NCI-H146 (cell line): ENCODE measurements around the gene UPK3BL1.
"Not testable (repeated sequence)": the region's sequence is repeated elsewhere in the genome, so short reads cannot be mapped to it uniquely, and the experiment has no call there.

Experiments used
- DNase-seq: peaks from one replicate; lab custom pipeline; 2025; lab: John Stamatoyannopoulos, UW

UPK3BL1 gene, protein sequence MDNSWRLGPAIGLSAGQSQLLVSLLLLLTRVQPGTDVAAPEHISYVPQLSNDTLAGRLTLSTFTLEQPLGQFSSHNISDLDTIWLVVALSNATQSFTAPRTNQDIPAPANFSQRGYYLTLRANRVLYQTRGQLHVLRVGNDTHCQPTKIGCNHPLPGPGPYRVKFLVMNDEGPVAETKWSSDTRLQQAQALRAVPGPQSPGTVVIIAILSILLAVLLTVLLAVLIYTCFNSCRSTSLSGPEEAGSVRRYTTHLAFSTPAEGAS

DNA sequence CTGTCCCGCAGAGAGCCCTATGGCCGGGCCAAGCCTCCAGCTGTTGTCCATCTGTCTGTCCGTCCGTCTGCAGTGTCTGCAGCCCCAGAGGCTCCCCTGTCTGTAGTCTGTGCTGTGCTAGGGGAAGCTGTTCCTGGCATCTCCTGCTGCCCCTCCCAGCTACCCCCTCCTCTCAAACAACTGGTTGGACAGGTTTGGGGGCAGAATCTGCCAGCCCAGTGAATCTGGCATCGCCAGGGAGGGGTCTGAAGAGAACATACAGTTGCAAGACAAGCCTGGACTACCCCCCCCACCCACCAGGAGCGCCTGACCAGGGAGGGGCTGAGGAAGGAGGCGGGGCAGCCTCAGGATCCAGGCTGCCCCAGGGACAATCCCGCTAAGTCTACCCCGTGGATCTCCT is at the start of gene UPK3BL1:
Gene UPK3BL1 (minus strand): TSS at position 101 of the 400 bp plus-strand sequence. CDS start 50 bp downstream, at position 51.
- DNase-seq: not testable (repeated sequence)

DNA sequence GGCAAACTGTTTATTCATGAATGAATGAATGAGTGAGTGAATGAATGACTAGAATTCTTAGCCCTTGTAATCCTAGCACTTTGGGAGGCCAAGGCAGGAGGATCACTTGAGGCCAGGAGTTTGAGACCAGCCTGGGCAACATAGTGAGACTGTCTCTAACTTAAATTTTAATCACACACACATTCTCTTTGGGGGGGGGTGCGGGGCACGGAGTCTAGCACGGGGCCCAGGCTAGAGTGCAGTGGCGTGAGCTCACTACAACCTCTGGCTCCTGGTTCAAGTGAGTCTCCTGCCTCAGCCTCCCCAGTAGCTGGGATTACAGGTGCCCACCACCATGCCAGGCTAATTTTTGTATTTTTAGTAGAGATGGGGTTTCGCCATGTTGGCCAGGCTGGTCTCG is 48.0 kb upstream of the UPK3BL1 start:
- DNase-seq: not testable (repeated sequence)

DNA sequence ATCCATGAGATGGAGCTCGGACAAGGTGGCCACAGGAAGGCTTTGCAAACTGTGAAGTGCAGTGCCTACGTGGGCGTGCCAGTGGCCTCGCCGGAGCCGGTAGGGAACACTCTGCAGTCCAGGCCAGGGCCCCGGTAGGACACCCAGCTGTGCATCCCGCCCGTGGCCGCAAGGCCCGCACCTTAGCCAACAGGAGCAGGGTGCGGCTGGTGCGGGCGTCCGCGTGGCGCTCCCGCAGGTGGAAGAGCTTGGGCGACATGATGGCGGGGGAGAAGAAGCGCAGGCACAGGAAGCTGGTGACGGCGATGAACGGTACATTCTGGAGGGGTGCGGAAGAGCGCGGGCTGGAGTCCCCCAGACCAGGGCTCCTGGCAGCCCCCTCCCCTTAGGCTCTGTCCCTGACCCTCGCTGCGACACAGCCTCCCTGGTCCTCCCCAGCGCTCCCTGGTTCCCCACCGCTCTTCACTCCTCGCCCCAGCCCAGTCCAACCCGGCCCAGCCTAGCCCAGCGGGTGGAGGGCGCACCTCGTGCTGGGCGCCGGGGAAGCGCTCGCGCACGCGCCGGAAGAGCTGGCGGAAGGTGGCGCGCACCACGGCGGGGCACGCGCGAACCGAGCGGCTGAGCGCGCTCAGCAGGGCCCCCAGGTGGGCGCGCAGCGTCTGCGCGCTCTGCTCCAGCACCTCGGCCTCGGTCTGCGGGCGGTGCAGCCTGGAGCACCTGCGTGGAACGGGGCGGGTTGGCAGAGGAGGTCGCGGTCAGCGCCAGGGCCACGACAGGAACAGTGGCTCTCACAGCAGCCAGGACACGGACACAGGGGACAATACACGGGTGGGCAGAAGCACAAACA is 47.1 kb upstream of the UPK3BL1 start:
- DNase-seq: not testable (repeated sequence)

DNA sequence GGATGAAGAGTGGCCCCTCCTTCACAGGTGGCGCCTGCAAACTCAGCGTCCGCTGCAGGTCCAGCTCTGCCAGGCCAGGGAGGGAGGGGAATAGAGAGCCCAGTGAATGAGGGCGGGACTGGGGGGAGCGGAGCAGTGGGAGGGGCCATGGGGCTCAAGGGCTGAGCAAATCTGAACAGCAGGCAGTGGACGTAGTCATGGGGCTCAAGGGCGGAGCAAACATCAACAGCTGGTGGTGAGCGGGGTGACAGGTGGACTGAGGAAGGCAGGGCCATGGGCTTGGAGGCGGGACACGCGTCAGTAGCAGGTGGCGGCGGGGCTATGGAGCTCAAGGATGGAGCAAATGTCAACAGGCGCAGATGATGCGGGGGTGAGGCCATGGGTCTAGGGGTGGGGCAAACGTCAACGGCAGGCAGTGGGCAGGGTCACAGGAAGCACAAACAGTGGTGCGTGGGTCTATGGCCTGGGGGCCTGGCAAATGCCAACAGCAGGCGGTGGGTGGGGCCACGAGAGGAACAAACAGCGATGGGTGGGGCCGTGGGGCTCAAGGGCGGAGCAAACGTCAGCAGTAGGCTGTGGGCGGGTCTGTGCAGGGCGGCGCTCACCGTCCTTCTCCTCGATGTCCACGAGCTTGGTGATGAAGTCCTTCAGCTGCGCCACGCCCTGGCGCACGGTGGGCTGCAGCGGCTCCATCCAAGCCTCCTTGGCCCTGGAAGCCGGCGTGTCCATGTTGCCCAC is 45.9 kb upstream of the UPK3BL1 start:
- not testable (repeated sequence) for DNase-seq

DNA sequence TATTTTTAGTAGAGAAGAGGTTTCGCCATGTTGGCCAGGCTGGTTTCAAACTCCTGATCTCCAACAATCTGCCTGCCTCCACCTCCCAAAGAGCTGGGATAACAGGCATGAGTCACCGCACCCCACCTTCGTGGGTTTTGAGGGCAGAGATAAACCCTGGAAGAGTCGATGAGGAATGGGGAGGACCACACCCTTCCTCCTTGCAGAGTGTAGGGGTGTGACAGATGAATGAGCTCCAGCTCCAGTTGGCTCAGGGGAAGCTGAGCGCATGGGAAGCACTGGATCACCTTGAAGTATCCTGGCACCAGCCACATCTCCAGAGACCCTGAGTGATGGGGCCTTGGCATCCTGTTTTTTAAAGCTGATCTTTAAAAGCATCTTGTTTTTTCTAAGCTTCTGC is 40.0 kb upstream of the UPK3BL1 start:
- DNase-seq: not testable (repeated sequence)

DNA sequence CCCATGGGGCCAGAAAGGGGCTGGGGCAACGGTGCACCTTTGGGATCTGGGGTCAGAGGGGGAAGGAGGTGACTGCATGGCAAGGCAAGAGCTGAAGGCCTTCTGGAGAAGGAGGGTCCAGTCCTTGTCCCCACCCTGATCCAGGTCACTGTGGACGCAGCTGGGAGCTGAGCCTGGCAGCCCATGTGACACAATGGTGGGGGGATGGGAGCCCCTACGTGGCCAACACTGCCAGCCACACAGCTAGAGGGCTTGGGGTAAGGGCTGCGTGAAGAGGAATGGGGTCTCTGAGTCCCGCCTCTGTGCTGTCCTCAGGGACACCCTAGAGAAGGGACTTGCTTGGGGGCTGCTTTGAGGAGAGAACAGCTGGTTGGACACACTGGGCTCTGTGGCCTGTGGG is 38.2 kb upstream of the UPK3BL1 start:
- not testable (repeated sequence) for DNase-seq

DNA sequence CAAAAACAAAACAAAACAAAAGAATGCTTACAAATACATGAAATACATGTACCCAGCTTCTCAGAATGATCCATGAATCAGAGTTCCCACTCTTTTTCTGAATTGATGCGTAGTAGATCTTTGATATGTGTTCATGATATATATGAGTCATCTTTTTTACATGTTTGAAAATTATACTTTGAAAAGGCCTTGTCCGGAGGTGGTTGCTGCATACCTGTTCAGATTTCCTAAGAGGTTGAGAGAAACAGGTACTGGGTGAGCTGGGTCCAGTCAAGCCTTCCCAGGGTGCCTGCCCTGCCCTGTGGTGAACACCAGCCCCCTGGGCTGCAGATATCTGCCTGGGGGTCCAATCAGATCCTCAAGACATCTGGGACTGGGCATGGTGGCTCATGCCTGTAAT is 33.0 kb upstream of the UPK3BL1 start:
- not testable (repeated sequence) for DNase-seq

DNA sequence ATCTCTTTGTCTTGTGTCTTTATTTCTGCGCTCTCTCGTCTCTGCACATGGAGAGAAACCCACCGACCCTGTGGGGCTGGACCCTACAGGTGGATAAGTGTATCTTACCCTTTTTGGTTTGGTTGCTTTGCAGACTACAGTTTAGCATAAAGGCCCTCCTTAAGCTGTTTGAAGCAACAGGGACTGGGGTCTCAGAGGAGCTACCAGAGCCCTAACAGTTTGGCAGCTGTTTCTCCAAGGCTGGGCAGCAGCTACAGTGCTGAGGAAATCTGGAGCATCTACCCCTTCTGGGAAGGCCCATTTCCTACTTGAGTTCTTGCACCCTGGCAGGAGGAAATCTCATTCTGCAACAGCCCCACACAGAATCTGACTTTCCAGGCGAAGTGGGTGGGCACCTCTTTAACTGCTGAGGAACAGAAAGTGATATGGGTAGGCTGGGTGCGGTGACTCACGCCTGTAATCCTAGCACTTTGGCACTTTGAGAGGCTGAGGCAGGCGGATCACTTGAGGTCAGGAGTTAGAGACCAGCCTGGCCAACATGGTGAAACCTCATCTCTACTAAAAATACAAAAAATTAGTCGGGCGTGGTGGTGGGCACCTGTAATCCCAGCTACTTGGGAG is 31.0 kb upstream of the UPK3BL1 start:
- DNase-seq: not testable (repeated sequence)

DNA sequence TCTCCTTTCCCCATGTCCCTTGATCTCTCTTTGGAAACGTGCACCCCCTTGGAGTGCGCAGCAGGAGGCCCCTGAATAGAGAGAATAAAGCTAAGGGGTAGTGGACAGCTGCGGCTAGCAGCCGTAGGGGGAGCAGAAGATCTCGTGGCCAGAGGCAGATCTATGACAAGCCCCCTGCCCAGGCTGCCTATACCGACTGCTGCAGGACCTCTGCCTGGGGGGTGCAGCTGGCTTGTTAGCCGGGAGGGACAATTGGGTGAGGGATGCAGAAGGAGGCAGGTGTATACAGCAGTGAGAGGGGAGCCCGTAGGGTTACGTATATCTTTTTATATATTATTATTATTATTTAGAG is 29.3 kb upstream of the UPK3BL1 start:
- DNase-seq: not testable (repeated sequence)

DNA sequence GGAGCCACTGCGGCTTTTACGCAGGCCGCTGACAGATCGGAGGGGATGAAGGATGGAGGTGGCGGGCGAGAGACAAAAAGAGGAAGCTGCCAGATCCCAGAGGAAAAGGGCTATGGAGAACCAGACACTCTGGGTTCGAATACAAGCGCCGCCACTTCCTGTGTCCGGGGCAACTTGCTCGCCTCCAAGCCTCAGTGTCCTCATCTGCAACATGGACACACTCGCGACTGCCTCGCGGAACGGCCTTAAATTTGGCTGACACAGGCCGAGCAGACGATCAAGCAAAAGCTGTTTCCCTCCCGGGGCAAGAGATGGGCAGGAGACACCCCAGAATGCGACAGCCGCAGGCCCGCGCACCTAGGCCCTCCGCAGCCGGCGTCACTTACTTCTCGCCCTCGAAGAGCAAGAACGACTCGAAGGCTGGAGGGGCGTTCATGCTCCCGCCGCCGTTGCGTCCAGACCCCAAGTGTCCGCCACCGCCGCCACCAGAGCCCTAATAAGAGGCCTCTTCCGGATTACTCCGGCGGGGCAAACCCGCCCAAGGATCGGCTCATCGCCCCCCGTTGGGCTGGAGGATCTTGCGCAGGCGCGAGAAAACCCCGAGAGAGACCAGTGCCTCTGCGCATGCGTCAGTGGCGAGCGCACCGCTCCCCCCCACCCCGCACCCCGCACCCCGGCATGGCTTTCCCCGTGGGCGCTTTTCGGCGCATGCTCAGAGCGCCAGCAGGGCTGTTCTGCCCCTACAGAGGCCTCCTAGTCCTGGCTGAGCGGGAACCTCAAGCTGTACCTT is 28.8 kb upstream of the UPK3BL1 start, which contains the start of gene POLR2J2:
Gene POLR2J2 (minus strand): TSS at position 498 of the 790 bp plus-strand sequence. CDS start 62 bp downstream, at position 436.
- DNase-seq: not testable (repeated sequence)

DNA sequence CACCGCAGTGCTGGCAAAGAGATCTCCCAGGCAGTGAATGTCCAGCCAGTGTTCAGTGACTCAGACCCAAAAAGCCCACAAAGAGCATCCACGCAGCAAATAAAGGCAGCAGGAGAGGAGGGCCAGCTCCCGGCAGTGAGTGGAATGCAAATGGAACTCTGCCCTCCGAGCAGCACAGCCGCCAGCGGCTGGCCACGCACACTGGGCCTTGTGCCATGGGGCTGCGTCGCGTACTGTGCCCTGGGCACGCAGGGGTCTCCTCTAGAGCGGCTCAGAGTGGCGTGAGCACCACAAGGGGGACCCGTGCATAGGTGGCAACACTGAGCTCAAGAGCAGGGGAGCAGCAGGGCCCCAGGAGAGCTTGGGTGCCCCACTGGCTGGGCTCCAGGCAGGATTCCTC is 24.9 kb upstream of the UPK3BL1 start:
- DNase-seq: not testable (repeated sequence)

DNA sequence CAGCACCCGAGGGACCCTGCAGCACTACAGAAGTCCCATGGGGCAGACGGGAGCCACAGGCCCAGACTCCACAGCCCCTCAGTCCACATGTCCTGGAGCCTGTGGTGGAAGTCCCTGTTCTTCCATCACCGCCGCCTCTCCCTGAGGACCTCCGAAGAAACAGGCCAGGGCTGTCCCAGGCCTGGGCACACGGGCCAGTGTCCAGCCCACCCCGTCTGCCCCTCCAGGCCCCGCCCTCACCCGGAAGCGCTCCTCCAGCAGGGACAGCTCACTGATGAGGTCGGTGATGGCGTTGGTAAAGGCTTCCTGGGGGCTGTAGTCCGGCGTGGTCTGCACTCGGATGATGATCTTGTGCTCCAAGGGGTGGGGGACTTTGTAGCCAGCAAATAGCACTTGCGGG is 24.3 kb upstream of the UPK3BL1 start:
- not testable (repeated sequence) for DNase-seq

DNA sequence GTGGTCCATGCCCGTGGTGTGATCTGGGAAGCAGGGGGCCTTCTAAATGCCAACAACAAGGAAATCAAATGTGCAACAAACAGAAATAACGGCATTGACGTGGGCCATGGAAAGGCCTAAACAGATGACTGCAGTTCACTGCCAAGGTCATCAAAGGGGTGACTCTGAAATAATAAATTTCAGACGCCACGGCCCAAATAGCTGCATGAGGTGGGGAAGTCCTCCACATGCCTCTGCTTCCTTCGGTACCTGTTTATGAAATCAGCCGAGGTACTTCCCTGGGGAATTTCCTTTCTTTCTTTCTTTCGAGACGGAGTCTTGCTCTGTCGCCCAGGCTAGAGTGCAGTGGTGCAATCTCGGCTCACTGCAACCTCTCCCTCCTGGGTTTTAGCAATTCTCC is 22.2 kb upstream of the UPK3BL1 start:
- not testable (repeated sequence) for DNase-seq

DNA sequence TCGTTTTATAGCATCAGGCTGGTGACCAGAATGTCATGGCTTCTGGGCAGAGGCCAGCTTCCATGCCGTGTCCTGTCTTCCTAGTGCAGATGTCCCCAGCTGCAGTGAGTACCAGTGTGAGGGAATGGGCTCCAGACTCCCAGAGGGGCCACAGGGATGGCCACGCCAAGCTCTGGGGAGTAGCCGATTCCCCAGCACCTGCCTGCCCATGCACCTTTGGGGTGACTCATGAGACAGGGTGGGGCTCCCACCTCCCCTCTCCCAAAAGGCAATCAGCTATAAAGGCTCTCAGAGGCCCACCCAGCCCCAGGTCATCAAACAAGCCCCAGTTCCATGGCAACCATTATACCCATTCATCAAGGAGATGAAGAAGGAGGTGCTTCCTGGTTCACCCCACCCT is 7.3 kb upstream of the UPK3BL1 start, which contains the start of gene SPDYE2B:
Gene SPDYE2B (plus strand): TSS at position 396 of the 400 bp plus-strand sequence. CDS start 2,030 bp downstream, outside the sequence.
- DNase-seq: not testable (repeated sequence)

DNA sequence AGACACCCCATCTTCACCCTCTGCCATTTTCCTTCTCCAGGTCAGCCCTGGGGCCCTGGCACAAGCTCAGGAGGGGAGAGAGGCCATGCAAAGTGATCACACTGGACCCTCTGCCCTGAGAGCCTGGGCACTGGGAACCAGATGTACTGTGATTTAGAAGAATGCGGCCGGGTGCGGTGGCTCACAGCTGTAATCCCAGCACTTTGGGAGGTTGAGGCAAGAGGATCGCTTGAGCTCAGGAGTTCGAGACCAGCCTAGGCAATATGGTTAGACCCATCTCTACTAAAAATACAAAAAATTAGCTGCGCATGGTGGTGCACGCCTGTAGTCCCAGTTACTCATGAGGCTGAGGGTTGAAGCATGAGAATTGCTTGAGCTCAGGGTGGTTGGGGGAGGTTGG is 5.2 kb upstream of the UPK3BL1 start:
- not testable (repeated sequence) for DNase-seq

DNA sequence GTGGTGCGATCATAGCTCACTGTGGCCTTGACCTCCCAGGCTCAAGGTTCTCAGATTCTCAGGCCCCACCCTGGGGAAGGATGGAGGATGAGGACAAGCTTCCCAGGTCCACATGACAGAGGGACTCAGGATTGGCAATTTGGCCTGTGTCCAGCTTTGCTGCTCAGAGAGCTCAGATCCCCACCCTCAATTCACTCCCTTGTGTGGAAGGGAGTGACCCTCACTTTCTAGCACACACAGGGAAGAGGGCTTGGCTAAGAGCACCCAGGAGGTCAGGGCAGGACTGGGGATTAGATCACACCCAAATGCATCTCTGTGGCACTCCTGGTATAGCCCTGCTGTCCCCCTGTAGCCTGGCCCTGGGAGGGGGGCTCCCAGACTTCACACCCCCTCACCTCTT is 813 bp upstream of the UPK3BL1 start:
- not testable (repeated sequence) for DNase-seq

DNA sequence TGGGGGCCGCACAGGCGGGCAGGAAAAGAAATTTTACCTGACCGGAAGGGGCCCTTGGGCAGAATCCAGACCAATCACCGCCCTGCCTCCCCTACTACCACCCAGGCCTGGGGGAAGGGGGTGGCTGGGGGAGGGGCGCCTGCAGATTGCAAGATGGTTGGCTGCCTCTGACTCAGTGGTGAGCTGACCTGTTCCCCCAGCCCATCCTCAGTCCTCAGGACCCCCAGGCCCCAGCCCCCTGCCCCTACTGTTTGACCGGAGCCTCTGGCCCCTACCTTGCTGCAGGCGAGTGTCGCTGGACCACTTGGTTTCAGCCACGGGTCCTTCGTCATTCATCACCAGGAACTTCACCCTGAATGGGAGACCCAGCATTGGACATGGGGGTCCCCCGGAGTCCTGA is 3.7 kb downstream of the UPK3BL1 start:
- DNase-seq: not testable (repeated sequence)

DNA sequence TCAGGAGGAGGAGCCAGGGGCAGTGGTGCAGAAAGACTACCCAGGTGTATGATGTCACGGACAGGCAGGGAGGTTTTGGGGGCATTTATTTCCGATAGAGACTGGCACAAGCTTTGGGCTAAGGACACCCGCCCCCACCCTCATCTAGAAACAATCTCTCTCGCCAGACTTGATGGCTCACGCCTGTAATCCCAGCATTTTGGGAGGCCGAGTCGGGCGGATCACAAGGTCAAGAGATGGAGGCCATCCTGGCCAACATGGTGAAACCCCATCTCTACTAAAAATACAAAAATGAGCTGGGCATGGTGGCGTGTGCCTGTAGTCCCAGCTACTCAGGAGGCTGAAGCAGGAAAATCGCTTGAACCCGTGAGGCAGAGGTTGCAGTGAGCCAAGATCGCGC is 5.6 kb downstream of the UPK3BL1 start:
- DNase-seq: not testable (repeated sequence)

DNA sequence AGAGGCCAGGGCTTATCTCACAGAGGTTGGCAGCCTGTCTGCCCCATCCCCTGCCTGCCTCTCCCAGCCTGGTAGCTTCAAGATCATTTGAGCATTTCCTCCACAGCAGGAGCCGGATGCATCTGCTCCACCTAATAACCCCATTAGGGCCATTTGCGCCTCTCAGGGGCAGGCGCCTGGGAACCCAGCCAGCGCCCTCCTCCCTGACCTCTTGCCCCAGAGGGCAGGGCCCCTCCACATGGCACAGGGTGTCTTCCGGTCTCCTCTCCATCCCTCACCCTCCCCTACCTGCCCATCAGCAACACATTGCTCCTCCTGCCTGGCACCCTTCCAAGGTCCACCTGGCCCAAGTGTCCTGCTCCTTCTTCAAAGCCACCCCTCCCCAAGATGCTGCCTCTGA is 7.2 kb downstream of the UPK3BL1 start:
- not testable (repeated sequence) for DNase-seq

DNA sequence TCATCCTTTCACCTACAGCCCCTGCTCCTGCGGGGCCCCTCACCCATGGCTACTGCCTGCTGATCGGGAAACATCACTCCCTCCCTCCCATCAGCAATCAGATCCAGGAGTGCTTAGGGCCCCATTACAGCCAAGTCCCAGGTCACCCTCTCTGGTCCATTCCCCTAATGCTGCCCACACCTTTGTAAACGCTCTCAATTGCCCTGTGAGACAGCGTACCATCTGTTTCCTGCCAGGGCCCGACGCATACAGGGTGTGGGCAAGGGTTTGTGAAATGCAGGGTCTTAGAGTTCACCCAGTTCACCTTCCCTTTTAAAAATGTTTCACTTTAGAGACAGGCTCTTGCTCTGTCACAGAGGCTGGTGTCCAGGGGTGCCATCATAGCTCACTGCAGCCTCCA is 8.3 kb downstream of the UPK3BL1 start:
- not testable (repeated sequence) for DNase-seq

DNA sequence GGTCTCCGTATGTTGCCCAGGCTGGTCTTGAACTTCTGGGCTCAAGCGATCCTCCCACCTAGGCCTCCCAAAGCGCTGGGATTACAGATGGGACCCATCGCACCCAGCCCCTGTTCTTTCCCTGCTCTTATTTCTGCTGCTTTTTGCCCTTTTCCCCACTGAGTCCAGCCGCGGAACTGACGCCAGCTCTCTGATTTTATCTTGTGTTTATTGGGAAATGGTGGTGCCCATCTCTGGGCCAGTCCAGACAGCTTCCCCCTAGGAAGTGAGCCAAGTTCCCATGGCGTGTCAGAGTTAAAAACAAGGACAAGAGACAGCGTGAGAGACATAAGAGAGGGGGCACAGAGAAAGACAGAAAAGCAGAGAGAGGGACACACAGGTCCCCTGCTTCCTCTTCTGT is 12.0 kb downstream of the UPK3BL1 start:
- not testable (repeated sequence) for DNase-seq
